IMR-90 (cell line): ENCODE results near the gene SUN5.

Experiments
- CTCF ChIP-seq: conservative IDR thresholded peaks from 2 replicates; pipeline ENCODE4 v1.5.1; 2012; ENCODE audit warnings: mild to moderate bottlenecking, low read depth, low read length, improper control_type of control experiment
- ELK1 ChIP-seq: fragments of 150-350 bp; IDR thresholded peaks from 2 replicates; pipeline ENCODE4 v1.6.1; 2016; ENCODE audit warnings: low read depth, mild to moderate bottlenecking, low read length, moderate library complexity, borderline replicate concordance
- FOS ChIP-seq: fragments of 150-350 bp; IDR thresholded peaks from 2 replicates; pipeline ENCODE4 v1.6.1; 2016; ENCODE audit warnings: low read depth, low read length
- MAFK ChIP-seq: IDR thresholded peaks from 2 replicates; pipeline ENCODE4 v1.6.1; 2012; ENCODE audit warnings: low read depth, low read length, improper control_type of control experiment
- NFE2L2 ChIP-seq: fragments of 150-350 bp; IDR thresholded peaks from 2 replicates; pipeline ENCODE4 v1.6.1; 2016; ENCODE audit warnings: low read depth, mild to moderate bottlenecking, low read length
- POLR2A ChIP-seq: IDR thresholded peaks from 2 replicates; pipeline ENCODE4 v1.6.1; 2012; ENCODE audit warnings: mild to moderate bottlenecking, low read depth, low read length
- RAD21 ChIP-seq: IDR thresholded peaks from 2 replicates; pipeline ENCODE4 v1.6.1; 2012; ENCODE audit warnings: low read length, improper control_type of control experiment
- RFX5 ChIP-seq: IDR thresholded peaks from 2 replicates; pipeline ENCODE4 v1.8.0; 2012; ENCODE audit warnings: low read depth, mild to moderate bottlenecking, low read length, moderate library complexity
- USF2 ChIP-seq: fragments of 150-350 bp; IDR thresholded peaks from 2 replicates; pipeline ENCODE4 v1.6.1; 2017; ENCODE audit warnings: mild to moderate bottlenecking, antibody characterized with exemption, low read length, low read depth

GRCh38 chr20:33014336-33015113, 10.3 kb upstream of the SUN5 start:
- TF ChIP-seq CTCF (no peak), RAD21 (no peak), NFE2L2 (no peak), USF2 (no peak), POLR2A (no peak), MAFK (no peak), FOS (no peak), ELK1 (no peak), RFX5 (no peak)
